NCI-H82 treated with DMSO at 0.1 percent for 48 hours (cell line): Measurements from ENCODE around the gene ARX.

Source experiments
- DNase-seq: peaks from one replicate; lab custom pipeline; 2025; ENCODE audit not compliant: unreplicated experiment; lab: John Stamatoyannopoulos, UW

The ARX gene

DNA sequence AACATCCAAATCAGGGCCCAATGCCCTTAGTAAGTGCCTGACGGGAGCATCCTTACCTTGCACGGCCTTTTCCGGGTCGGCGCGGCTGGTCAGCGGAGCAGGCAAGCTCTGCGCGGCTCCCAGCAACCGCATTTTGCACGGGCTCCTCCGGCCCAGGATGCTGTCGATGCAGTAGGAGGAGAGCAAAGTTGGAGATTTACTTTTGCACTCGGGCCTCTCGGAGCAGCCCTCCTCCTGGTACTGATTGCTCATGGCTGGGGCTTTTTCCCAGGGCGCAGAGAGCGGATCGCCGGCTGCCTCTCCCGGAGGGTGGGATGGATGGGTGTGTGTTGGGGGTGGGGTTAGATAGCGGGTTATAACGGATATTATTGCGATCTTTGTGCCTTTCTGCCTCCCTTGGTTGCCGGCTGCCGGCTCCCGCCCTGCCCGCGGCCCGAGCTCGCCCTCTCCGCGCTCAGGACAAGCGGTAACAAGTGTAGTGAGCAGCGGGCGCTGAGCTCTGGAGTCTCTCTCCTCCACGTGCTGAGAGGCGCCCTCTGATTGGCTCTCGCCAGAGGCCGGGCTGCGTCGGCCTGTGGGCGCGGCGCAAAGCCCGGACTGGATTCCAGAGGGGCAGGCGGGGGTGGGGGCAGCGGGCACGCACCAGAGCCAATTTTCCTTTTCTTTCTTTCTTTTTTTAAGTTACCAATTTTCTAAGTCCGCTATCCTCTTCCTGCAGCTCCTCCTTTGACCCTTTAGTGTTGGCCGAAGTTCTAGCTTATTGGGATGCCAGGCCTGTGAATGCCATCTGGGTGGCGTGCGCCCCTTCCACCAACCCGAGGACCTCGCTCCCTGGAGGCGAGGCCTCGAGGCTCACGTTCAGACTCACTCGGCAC lies at the start of gene ARX:
ARX (minus strand) TSS at position 480 of the 875 bp plus-strand sequence; CDS start at position 252, 228 bp downstream.
- DNase-seq = peak; percentile 25

DNA sequence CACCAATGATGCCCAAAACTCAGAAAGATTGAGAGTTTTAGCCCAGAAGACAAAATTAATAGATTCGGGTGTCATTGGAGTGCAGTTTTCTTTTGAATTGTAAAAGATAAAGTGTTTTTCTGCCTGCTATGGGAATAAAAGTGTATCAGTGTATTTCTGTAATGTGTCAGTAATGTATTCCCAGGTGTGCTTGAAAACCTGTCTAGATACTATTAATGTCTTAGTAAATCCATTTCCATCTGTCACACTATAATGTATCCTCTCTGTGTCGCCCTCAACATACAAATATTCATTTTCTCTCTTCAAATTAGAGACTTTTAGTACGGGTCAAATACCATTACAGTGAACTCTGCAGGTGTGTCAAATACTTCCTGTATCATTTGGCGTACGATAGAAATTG lies 43.5 kb upstream of the ARX start:
- no peak for DNase-seq

DNA sequence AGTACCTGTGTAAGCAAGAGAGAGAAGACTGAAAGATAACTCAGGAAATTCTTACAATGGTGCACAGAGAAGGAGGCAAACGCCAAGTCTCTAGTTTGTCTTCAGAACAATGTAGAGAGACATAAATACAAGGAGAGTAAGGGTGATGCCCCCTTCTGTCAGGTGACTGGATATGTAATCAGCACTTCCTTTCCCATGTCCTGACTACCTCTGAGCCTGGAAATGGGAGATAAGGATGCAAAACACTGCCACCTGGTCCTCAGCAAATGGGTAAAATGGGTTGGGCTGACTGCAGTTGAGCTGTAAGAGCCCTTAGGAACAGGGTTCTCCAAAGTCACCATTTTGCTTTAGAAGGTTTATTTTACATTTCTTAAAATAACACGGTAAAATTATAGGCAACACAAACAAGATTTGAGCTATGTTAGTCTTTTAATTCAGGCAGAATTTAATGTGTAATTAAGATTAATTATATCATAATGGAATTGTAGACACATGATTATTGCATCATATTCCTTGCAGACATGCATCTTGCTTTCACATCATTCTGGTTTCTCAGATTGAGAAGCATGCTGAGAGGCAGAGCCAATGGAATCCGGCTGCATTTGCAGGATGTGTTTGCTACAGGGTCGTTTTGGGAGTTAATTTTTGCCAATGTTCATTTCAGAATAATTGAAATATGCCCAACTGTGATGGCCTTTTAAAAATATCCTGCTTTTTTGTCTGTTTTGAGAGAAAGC lies 37.2 kb upstream of the ARX start:
- DNase-seq = no peak

- DNase-seq = no peak
These were observed 34.2 kb upstream of the ARX start for GRCh38 chrX:25049971-25050370.

- no peak for DNase-seq
These were observed 33.6 kb upstream of the ARX start for GRCh38 chrX:25049357-25049756.

- DNase-seq = no peak
These were observed 32.4 kb upstream of the ARX start for GRCh38 chrX:25048178-25048577.

DNA sequence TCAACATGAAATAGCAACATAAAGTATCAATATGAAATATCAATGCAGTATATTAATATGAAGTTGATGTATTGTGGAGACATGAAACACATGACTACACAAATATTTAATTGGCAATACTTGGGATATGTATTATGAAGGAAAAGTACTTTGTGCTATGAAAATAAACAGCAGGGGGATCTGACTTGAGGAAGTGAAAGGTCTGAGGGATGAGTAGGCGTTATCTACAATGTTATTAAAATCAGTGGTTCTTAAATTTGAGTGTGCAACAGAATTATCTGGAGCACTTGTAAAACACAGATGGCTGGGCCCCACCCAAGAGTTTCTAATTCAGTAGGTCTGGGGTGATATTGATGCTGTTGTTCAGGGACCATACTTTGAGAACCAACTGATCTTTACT lies 27.4 kb upstream of the ARX start:
- no peak for DNase-seq

- no peak for DNase-seq
These were observed 23.3 kb upstream of the ARX start for GRCh38 chrX:25039036-25039435.

GRCh38 chrX:25034889-25035288 lies 19.1 kb upstream of the ARX start:
- no peak for DNase-seq

GRCh38 chrX:25029288-25029825 lies 13.6 kb upstream of the ARX start:
- no peak for DNase-seq

GRCh38 chrX:25028726-25029125 lies 13.0 kb upstream of the ARX start:
- no peak for DNase-seq

- no peak for DNase-seq
These were observed 10.8 kb upstream of the ARX start for GRCh38 chrX:25026576-25026975.

GRCh38 chrX:25025615-25026014 lies 9.8 kb upstream of the ARX start:
- no peak for DNase-seq

DNA sequence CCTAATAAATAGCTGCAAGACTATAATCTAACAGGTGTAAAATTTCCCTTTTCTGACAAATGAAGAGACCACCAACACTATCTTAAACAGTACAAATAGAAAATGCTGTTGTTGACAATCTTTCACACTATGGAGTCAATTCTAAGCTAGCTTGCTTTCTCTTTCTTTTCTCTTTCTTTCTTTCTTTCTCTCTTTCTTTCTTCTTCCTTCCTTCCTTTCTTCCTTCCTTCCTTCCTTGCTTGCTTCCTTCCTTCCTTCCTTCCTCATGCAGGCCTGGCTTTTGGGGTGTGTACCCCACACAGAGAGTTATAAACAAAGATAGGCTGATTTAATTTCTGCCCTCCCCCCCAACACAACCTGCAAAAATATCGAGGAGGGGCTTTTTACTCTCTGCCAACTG lies 8.1 kb upstream of the ARX start:
- DNase-seq = no peak

DNA sequence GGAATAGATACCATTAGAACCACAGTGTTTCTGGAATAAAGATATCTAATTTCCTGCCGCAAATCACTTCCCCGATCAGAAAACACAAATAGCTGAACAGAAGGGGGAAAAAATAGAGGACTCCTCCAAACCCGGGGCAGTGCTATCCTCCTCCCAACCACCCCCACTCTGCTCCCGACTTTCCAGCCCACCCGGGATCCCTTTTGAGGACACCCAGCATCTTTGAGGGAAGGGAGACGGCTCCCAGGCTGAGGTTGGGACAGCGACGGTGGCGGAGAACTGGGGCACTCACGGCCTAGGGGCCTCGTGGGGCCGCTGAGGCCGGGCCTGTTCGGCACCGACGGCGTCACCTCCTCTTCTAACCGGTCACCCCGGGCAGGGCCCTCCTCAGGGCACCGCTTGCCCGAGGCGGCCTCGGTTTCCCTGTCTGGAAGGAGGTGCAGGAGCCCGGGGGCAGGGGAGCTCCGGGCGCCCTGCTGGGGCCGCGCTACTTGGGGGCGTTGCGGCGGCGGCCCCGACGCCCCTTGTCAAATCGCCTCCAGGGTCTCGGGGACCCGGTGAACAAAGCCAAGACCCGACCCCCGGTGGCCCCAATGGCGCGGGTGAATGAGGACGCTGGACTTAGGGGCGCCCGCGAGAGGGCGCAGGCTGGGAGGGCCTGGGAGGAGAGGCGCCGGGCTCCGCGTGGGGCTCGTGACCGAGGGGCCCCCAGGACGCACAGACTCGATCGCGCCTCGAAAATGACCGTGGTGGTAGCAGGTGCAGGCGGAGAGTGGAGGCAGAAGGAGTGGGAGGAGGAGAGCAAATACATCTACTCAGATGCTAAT lies 6.9 kb upstream of the ARX start:
- no peak for DNase-seq

DNA sequence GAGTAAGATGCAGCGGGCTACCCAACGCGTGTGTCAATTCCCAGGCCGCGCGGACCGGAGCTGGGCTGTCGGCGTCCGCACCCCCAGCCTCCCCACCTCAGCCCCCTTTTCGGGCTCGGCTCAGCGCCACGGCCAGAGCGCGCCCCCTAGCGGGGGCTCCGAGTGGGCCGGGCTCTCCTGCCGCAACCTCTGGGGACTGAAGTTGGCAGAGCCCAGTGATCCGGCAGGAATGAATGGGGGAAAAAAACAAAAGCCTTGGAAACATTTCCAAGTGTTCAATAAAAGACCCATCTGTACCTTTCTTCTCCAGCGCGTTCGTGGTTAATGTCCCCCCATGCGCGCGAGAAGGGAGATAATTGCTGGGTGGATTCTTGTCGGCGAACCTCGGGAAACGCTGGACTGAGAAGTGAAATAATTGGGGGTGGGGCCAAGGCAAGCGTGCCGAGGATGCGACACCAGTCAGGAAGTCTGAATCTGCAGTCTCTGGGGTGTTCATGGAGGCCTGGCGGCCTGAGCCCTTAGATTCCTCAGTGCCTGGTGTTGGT lies 5.2 kb upstream of the ARX start:
- DNase-seq = no peak

DNA sequence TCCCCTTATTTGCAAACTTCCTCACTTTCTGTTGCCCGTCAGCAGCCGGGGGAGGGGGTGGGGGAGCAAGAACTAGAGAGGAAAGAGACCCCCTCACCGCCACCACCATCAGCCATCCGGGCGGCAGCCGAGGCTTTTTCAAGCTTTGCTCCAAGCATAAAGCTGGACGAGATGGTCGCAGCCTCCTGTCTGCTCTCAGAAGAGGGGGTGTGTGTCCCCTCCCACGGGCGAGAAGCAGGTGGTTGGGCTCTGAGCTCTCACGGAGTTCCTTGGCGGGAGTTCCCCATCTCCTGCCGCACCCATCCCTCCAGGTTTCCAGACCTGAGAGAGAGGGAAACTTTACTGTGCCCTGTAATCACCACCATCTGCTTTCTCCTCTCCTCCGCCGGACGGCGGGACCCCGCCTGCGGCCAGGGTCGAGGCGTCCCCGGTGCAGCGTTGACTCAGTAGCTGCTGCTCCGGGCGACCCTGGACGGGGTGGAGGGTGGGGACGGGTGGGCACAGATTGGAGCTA lies 4.7 kb upstream of the ARX start:
- no peak for DNase-seq

- no peak for DNase-seq
These were observed 4.1 kb upstream of the ARX start for GRCh38 chrX:25019707-25020390.

- DNase-seq = no peak
These were observed 2.9 kb upstream of the ARX start for GRCh38 chrX:25018682-25019081.

GRCh38 chrX:25017667-25018247 lies 2.0 kb upstream of the ARX start:
- DNase-seq = no peak
